HepG2 (cell line): ENCODE data around the gene SERPINE2. TPM values are rescaled to one million over a fixed set of nuclear protein-coding genes. Genes with fewer than 3 reads are reported as not detected.

Experiments
- ATAC-seq: fragments of 200-7000 bp; cut with Tn5 transposase; 3 replicates; pipeline ENCODE4 v1.9.1; 2020; ENCODE audit warnings: mild to moderate bottlenecking, moderate library complexity
- BruUV-seq: library from RNA; stranded (reverse); fragments of 400-500 nt; replicated peaks from 2 replicates; lab custom pipeline; 2021; lab: Mats Ljungman, UMichigan
- CTCF ChIA-PET: fragments of 300-600 bp; formaldehyde crosslinking; extraction: SDS; loops from one replicate; lab custom pipeline; 2021; ENCODE audit warnings: low total read pairs, inconsistent platforms, low intra/inter-chr PET ratio; lab: Yijun Ruan, JAX
- POLR2A ChIA-PET: fragments of 350-600 bp; sonication (Branson Sonifier 250); formaldehyde crosslinking; loops from one replicate; lab custom pipeline; 2020; ENCODE audit warnings: antibody characterized with exemption, inconsistent platforms; lab: Yijun Ruan, JAX
- DNase-seq: peaks from one replicate; pipeline ENCODE4 v3.0.0-alpha.2; 2015; ENCODE audit warnings: low spot score
- FAIRE-seq: peaks from 3 replicates; lab custom pipeline; 2011; peaks lifted over from hg19 to GRCh38; lab: Jason Lieb, UNC
- H2AFZ ChIP-seq: one replicate; pipeline ENCODE4 v1.6.1; 2011; ENCODE audit warnings: low read length, inconsistent platforms
- H3K27ac ChIP-seq: fragments of 300-600 bp; 3 replicates; pipeline ENCODE4 v1.8.0; 2011; ENCODE audit warnings: mixed run types, mild to moderate bottlenecking, mixed read lengths, low read length, inconsistent platforms; ENCODE audit not compliant: insufficient read depth; ENCODE audit errors: extremely low read length
- H3K27me3 ChIP-seq, 2 experiments: fragments of 200-600 bp in 1 of 2; 2 replicates in 1 of 2; 3 replicates in 1 of 2; pipeline versions ENCODE4 v1.6.0 to v1.8.0; 2011; ENCODE audit warnings: low read length in 2 of 2, mild to moderate bottlenecking in 2 of 2, moderate library complexity in 2 of 2, inconsistent platforms in 1 of 2; ENCODE audit not compliant: insufficient read depth in 2 of 2, control insufficient read depth in 1 of 2
- H3K36me3 ChIP-seq, 2 experiments: fragments of 200-600 bp in 1 of 2; replicated peaks in 1 of 2; 2 replicates in 1 of 2; 3 replicates in 1 of 2; pipeline versions ENCODE4 v1.5.1 to v1.8.0; 2011; ENCODE audit warnings: low read length in 2 of 2, inconsistent platforms in 1 of 2; ENCODE audit not compliant: insufficient read depth in 2 of 2, control insufficient read depth in 1 of 2
- H3K4me1 ChIP-seq: 2 replicates; pipeline ENCODE4 v1.5.1; 2012; ENCODE audit warnings: low read length, inconsistent platforms; ENCODE audit not compliant: insufficient read depth
- H3K4me2 ChIP-seq: 2 replicates; pipeline ENCODE4 v1.6.0; 2011; ENCODE audit warnings: low read depth, low read length, inconsistent platforms
- H3K4me3 ChIP-seq, 3 experiments: fragments of 200-600 bp in 1 of 3; sonication (generic), shearing (Covaris generic) in 1 of 3; replicated peaks in 1 of 3; 2 replicates each; pipeline ENCODE4 v1.5.1; 2011 to 2016; ENCODE audit warnings: low read length in 3 of 3, inconsistent platforms in 2 of 3, low read depth in 2 of 3, mild to moderate bottlenecking in 2 of 3, control low read depth in 1 of 3, mixed read lengths in 1 of 3; ENCODE audit not compliant: insufficient read depth in 1 of 3
- H3K79me2 ChIP-seq: one replicate; pipeline ENCODE4 v1.6.1; 2011; ENCODE audit warnings: low read length, inconsistent platforms; ENCODE audit not compliant: insufficient read depth
- H3K9ac ChIP-seq: 2 replicates; pipeline ENCODE4 v1.6.0; 2011; ENCODE audit warnings: mild to moderate bottlenecking, low read depth, low read length, inconsistent platforms; ENCODE audit not compliant: insufficient read depth
- H3K9me3 ChIP-seq: 2 replicates; pipeline ENCODE4 v1.5.1; 2012; ENCODE audit warnings: mild to moderate bottlenecking, low read length
- H4K20me1 ChIP-seq: 2 replicates; pipeline ENCODE4 v1.6.0; 2011; ENCODE audit warnings: inconsistent platforms, mild to moderate bottlenecking, low read length, moderate library complexity; ENCODE audit not compliant: insufficient read depth
- ARID4A ChIP-seq: sonication (generic); formaldehyde crosslinking; IDR thresholded peaks from 2 replicates; pipeline ENCODE4 v1.5.0; 2020; ENCODE audit warnings: mild to moderate bottlenecking, missing genetic modification reagents, borderline replicate concordance
- FOSL2 ChIP-seq: sonication (generic); formaldehyde crosslinking; IDR thresholded peaks from 2 replicates; pipeline ENCODE4 v1.4.0; 2020; ENCODE audit warnings: missing genetic modification reagents
- MXD1 ChIP-seq: sonication (generic); formaldehyde crosslinking; IDR thresholded peaks from 2 replicates; pipeline ENCODE4 v1.4.0; 2020; ENCODE audit warnings: mild to moderate bottlenecking, missing genetic modification reagents
- NFKBIZ ChIP-seq: IDR thresholded peaks from 2 replicates; pipeline ENCODE4 v1.6.1; 2018; ENCODE audit warnings: missing genetic modification reagents, missing compliant biosample characterization
- NKX3-1 ChIP-seq: sonication (generic); formaldehyde crosslinking; IDR thresholded peaks from 2 replicates; pipeline ENCODE4 v1.5.0; 2020; ENCODE audit warnings: missing genetic modification reagents
- ONECUT2 ChIP-seq: sonication (generic); formaldehyde crosslinking; IDR thresholded peaks from 2 replicates; pipeline ENCODE4 v1.4.0; 2020; ENCODE audit warnings: missing genetic modification reagents
- SIX4 ChIP-seq: sonication (generic); formaldehyde crosslinking; IDR thresholded peaks from 2 replicates; pipeline ENCODE4 v1.4.0; 2020; ENCODE audit warnings: missing genetic modification reagents
- TBL1XR1 ChIP-seq: fragments of 150-350 bp; IDR thresholded peaks from 2 replicates; pipeline ENCODE4 v1.6.1; 2014; ENCODE audit warnings: borderline replicate concordance, low read length; ENCODE audit not compliant: partially characterized antibody
- ZGPAT ChIP-seq: IDR thresholded peaks from 2 replicates; pipeline ENCODE4 v1.6.1; 2016; ENCODE audit warnings: mild to moderate bottlenecking
- WGBS: methylation state at CpG from one replicate; pipeline ENCODE4 v1.1.6; 2017; ENCODE audit warnings: low lambda C conversion rate; 5-methylcytosine and 5-hydroxymethylcytosine counted together
- in situ Hi-C: cut with HindIII; loops from 2 replicates; pipeline ENCODE4 v1.10.0; 2017; ENCODE audit warnings: low pct_unique_long_range_greater_than_20kb; ENCODE audit not compliant: extremely low pct_ligation_motif_present
- intact Hi-C: fragments of 100-400 bp; cut with micrococcal nuclease; formaldehyde crosslinking; loops from one replicate; pipeline ENCODE4 v1.10.0; 2022; ENCODE audit not compliant: unreplicated experiment
- polyA plus RNA-seq, 8 experiments: library from polyadenylated mRNA; depleted of rRNA in 3 of 8; stranded (reverse) in 7 of 8; unstranded in 1 of 8; fragments of >200 nt; fragmentation: Illumina TruSeq in 4 of 8; extraction: Trizol in 4 of 8; gene quantifications; 2 replicates each; pipeline versions ENCODE4 v1.2.1 to v1.2.3, GENCODE V29; 2011 to 2016; ENCODE audit warnings: low read depth in 4 of 8, missing spikeins in 1 of 8, mixed read lengths in 1 of 8; ENCODE audit not compliant: insufficient read depth in 1 of 8
- total RNA-seq, 5 experiments: library from RNA; depleted of rRNA; stranded (reverse); fragments of >200 nt; fragmentation: Illumina TruSeq; extraction: Trizol; gene quantifications; 2 replicates each; pipeline ENCODE4 v1.2.3, GENCODE V29; 2016; ENCODE audit warnings: low read depth in 1 of 5
- TF ChIP-seq, protein P1 (sequence below): sonication (generic); formaldehyde crosslinking; IDR thresholded peaks from 2 replicates; pipeline ENCODE4 v1.4.0; 2020; ENCODE audit warnings: missing genetic modification reagents

SERPINE2 gene
- total and polyA plus RNA-seq, 2 of the 13 experiments (the other 11 are each of a cell fraction or from before 2014, with no cell fraction given), result 7.9 to 18.1 TPM

DNA sequence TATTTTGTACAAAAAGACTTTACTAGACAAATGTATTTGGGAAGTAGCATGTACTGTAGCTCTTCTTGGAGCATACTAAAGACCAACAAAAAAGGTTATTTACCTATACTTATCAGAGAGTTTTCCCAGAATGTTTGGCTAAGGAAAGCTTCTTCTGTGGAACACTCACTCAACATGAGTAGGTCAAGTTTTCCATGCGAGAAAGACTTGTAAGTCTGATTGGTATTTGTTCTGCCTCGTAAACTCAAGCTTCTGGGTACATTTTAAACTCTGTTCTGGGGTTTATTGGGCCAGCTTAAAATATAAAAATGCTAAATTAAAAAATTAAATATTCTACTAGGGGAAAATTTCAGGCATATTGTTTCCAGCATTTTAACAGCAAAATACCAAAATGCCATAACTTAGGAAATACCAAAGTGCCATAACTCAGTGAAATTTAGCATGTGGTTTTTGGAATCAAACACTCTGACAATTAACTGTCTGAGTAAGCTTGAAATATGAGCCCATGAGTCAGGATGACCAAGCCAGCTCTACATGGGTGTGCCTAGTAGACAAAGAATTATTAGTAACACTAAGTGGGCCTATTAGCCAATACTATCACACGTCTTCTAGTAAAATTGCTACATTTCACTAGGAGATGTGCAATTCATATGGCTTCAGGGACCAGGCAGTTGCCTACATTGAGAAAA lies 47.3 kb upstream of the SERPINE2 start:
- FAIRE-seq (no peak), DNase-seq (peak; percentile 43)
- no peaks in the 10 kb centered on the region for H4K20me1 ChIP-seq
- no peak overlapping the region for H2AFZ ChIP-seq
- no peaks in the 10 kb centered on the region for H3K79me2 ChIP-seq
- CTCF ChIA-PET, result no interaction called here
- H3K9ac ChIP-seq, result no peak overlapping the region
- no TSS peak for BruUV-seq
- H3K4me2 ChIP-seq, result no peak overlapping the region
- POLR2A ChIA-PET, result interaction anchor here (1.2 kb wide), 1 partner anchor 59 kb away, joined by 4 read pairs; no protein-coding TSS in a partner anchor
- H3K27ac ChIP-seq, result no peak overlapping the region
- 2% methylated on average over 3 of the region's 3 CpGs for whole genome bisulfite sequencing
- in situ Hi-C loops, result no loop called here
- peak; percentile 36; the same call in 1 of the 2 replicates for TF ChIP-seq SIX4
- peak; percentile 32; the same call in 1 of the 2 replicates for TF ChIP-seq FOSL2 (CRISPR knock-in tag)
- TF ChIP-seq MXD1 (CRISPR knock-in tag), result no peak
- TF ChIP-seq, all 625 proteins: peak for 2
- Histone ChIP-seq H3K9me3 (no peaks in the 10 kb centered on the region), H3K4me1 (peaks cover 9% of the 10 kb centered on the region; the same call in 1 of the 2 replicates), H3K4me3 (no peak overlapping the region), H3K27me3 (peaks cover 0 to 13% of the 10 kb centered on the region in 2 experiments; a peak in 1 of 5 replicates), H3K36me3 (no peaks in the 10 kb centered on the region)
- no peak for ATAC-seq
- intact Hi-C loops, result no loop called here

- no TSS peak for BruUV-seq
- no peak for ATAC-seq
- no peak overlapping the region for H3K4me3 ChIP-seq
- TF ChIP-seq NKX3-1 (no peak), ARID4A (no peak), TBL1XR1 (no peak), ONECUT2 (CRISPR knock-in tag) (no peak), NFKBIZ (CRISPR knock-in tag) (no peak), ZGPAT (CRISPR knock-in tag) (no peak)
- TF ChIP-seq, protein P1, sequence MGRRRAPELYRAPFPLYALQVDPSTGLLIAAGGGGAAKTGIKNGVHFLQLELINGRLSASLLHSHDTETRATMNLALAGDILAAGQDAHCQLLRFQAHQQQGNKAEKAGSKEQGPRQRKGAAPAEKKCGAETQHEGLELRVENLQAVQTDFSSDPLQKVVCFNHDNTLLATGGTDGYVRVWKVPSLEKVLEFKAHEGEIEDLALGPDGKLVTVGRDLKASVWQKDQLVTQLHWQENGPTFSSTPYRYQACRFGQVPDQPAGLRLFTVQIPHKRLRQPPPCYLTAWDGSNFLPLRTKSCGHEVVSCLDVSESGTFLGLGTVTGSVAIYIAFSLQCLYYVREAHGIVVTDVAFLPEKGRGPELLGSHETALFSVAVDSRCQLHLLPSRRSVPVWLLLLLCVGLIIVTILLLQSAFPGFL (CRISPR knock-in tag), result no peak
These were observed 46.7 kb upstream of the SERPINE2 start for GRCh38 chr2:224085811-224086210.

More at GRCh38 chr2:224085811-224086210, 46.7 kb upstream of the SERPINE2 start:
- POLR2A ChIA-PET, result interaction anchor here (1.2 kb wide), 1 partner anchor 60 kb away, joined by 4 read pairs; no protein-coding TSS in a partner anchor
- intact Hi-C loops (no loop called here), in situ Hi-C loops (no loop called here)
- Histone ChIP-seq H3K9me3 (no peaks in the 10 kb centered on the region), H3K27me3 (peaks cover 0 to 13% of the 10 kb centered on the region in 2 experiments; a peak in 1 of 5 replicates), H3K4me1 (peaks cover 9% of the 10 kb centered on the region; the same call in 1 of the 2 replicates), H2AFZ (no peak overlapping the region), H3K36me3 (no peaks in the 10 kb centered on the region), H3K9ac (no peak overlapping the region), H3K79me2 (no peaks in the 10 kb centered on the region), H3K4me2 (no peak overlapping the region), H3K27ac (no peak overlapping the region), H4K20me1 (no peaks in the 10 kb centered on the region)
- DNase-seq (no peak), FAIRE-seq (no peak)
- CTCF ChIA-PET, result no interaction called here
- 5% methylated on average over 3 of the region's 3 CpGs for WGBS
